GM21737 (cell line): ENCODE results near the gene NSF.
"Not testable (repeated sequence)": the region's sequence is repeated elsewhere in the genome, so short reads cannot be mapped to it uniquely, and the experiment has no call there.

Source experiments
- ATAC-seq: cut with Tn5 transposase; IDR thresholded peaks from one replicate; pipeline ENCODE4 v1.9.1; 2021; ENCODE audit warnings: mild to moderate bottlenecking, moderate library complexity; ENCODE audit not compliant: unreplicated experiment

NSF gene

DNA sequence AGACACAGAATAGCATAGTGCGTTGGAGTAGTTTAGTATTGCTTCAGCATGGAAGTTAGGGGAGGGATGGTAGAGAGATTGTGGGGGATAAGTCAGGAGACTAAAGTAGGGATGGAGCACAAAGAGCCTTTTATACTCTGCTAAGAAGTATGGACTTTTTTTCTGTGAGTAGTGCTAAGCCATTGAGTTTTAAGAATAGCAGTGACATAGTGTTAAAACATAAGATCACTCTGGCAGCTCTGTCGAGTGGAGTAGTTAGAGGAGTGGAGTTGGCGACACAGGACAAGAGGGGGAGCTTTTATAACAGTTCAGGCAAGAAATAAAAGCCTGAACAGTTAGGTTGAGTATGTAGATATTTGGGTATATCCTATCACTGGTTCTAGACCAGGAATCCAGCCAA, 106.1 kb downstream of the NSF start:
- ATAC-seq = not testable (repeated sequence)

DNA sequence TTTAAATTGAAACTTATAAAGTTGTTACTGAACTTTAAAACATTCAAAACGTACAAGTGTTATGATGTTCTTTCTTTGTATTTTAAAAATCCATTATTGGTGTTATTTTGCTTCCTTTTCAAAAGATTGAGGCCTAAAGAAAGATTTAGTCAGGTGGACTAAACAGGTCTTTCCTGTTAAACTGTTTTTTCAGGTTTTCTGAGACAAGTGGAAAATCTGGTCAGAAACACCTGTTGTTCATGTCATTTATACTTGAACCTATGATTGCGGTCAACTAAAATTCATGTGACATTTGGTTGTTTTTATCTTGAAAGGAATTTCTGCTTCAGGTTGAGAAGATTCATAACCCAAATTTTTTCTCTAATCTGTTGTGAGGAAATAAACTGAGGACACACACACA, 108.5 kb downstream of the NSF start:
- ATAC-seq = not testable (repeated sequence)

DNA sequence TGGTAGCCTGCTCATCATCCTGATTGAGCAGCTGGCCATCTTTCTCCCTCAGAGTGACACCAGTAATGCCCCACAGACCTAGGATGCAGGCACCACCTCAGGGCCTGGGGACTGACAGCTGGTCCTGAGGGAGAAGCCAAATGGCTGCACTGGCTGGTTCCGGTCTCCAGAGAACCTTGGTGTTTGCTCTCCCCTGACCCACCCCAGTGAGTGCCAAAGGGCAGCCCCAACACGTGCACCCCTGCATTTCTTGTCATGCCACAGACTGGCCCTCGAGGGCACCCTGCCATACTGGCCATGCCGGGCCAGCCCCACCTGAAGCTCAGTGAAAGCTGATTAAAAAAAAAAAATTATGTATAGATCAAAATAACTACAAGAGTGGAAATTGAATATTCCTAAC, 127.5 kb downstream of the NSF start:
- no peak for ATAC-seq

DNA sequence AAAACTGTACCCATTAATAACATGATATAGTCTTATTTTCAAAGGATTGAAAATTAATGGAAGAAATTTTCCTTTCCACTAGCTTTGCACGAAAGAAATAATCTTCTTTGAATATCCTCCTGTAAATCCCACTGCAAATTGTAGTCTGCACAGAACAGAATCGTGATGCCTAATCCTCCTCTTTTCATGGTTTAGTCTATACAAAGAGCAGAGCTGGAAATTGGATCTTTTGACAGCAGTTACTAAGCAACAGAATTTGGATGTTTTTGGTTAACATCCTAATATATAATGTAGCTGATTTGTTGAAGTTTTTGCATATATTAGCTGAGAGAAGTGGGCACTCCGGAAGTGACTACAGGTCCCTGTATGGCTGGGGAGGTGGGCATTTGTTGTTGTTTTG, 129.4 kb downstream of the NSF start:
- no peak for ATAC-seq

DNA sequence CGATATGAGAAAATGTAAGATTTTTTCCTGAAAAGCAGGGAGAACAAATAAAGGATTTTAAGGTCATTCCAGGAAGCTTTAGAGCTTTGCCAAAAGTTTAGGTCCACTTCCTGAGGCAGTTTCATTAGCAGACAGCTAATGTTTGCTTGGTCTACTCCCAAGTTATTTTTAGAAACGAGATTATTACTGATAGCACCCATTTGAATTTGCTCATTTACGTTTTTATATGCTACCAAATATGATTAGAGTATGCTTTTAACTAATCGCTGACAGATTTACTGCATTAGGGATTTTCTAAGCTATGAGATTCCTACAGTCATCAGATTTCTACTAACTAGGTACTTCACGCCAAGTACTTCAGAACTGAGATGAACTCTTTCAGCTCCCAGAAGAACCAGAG, 129.9 kb downstream of the NSF start:
- ATAC-seq = no peak

DNA sequence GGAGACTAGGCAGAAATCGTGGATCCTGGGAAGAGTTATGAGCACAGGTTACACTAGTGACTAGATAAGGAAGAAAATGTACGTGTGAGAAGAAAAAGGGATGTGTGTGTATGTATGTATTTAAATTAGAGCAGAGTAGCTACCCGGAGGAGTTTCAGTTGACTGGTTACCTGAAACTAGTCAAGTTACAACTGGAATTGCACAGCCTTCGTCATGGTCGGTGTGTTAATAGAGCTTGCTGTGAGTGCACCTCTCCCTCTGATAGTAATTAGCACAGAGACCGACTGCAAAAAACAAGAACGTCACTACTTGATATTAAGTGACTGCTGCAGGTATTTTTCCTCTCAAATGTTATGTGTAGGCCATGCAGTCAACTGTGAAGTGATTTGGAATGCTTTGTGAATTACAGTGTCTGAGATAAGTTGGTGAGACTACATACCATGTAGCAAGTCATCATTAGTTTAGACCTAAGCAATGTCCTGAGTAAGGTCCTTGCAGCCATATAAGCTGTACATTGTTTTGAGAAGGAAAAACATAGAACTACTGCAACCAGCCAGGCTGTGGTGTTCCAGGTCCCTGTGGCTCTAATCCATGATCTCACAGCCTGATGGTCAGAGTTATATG, 132.3 kb downstream of the NSF start:
- ATAC-seq = no peak

DNA sequence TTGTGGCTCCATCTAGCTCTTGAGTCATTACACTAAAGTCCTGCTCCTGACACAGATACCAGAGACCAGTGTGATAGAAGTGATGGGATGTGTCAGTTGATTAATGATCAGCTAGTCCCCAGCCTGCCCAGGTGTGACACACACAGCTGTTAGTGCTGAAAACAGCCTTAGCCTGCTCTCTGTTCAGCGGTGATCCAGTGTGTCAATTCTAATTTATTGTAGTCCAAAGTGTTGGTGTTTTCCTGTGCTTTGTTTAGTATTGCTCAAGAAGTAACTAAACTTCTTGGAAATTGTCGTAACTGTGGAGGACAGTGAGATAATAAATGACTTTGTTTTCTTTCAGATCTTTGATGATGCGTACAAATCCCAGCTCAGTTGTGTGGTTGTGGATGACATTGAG, 135.7 kb downstream of the NSF start:
- no peak for ATAC-seq

DNA sequence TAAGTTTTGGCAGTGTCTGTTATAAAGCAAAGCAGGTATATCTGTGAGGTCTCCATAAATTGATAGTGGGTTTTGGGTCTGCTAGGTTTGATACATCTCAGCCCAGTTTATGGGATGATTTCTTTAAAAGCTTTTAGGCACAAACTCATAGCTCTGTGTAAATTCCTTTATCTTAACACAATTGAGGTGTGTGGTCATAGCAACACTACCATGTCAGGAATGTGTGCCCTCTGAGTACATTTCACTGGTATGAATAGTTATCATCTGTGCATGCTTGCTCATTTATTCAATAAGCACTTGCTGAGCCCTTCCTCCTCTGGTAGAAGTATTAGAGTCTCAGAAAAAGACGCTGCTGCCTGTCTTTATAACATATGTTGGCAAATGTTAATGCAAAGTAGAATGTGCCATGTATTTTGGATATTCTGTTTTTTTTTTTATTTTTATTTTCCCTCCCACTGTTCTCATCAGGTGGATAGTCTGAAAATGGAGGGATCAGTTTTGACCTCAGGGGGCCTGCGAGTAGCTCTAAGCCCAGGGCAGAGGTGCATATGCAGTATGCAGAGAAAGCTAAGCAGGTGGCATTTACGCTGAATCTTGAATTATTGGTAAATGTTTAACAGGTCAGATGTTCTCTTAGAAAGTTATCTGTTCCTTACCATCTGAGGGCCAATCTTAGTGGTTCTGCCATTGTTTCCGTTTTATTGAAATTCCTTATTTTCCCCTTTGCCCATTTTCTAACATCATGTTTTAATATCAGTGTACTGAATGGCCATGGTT, 137.3 kb downstream of the NSF start:
- no peak for ATAC-seq

DNA sequence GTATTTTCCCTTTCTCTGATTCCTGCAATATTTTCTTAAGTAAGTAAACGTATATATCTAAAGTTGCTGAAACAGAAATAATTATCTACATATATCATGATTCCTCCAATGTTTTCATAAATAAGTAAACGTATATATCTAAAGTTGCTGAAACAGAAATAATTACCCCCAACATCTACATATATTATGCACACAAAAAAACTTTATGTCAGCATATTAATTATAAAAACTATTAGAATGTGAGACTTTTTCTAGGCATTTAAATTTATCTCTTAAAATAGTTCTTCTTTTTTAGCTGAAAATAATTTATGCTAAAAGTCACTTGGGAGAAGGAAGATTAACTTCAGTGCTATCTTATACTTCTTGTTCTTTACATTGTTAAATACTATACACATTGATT, 139.6 kb downstream of the NSF start:
- ATAC-seq = no peak

DNA sequence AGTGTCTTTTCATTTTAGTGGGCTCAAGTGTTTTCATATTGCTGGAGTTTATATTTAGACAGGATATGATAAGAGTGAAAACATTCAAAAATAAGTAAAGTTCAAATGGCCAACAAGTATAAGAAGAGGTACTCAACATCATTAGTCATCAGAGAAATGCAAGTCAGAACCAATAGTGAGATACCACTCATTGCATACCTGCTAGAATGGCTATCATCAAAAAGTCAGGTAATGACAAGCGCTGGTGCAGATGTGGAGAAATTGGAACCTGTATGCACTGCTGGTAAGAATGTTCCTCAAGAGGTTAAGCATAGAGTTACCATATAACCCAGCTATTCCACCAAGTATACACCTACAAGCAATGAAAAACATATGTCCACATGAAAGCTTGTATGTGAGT, 140.2 kb downstream of the NSF start:
- no peak for ATAC-seq

DNA sequence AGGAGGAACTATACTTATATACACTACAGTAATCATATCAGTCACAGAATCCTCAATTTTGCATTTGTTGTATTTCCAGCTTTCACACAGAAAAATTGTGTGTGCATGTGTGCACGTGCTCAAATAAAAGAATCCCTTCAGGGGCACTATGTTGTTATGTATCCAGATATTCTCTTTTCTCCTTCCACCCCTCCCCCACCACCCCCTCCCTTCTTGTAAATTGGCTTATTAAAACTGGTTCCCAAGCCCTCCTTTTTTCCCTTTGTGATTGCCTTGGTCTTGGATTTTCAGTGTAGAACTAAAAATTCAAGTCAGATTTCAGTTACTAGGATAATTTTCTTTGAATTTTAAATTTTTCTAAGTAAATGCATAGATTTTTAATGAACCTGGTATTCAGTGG, 141.7 kb downstream of the NSF start:
- no peak for ATAC-seq

DNA sequence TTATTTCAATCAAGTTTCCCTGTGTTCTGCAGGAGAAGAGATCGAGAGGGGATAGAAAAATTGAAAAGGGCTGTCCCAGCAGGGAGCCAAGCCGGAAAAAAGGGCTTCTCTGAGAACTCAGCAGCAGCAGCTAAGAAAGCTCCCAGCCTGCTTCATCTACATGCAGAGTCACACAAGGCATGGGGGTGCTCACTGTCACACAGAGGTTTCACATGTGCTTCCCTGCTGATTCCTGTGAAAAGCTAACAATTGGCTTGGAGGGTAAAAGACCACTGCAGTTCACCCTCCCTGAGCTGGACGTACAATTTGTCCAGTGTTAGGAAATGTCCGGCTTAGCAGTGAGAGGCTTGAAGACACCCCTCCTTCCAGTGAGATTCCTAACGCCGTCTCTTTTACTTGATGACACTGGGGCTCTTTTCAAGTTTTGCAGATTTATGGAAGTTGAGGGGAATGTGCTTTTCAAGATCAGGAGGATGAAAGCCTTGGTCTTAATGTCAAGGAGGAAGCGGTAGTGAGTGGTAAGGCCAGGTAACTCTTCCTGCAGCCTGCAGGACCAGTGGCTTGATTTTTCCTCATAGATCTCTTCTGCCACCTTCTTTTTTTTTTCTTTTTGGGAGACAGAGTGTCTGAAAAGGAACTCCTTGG, 142.4 kb downstream of the NSF start:
- ATAC-seq = no peak

DNA sequence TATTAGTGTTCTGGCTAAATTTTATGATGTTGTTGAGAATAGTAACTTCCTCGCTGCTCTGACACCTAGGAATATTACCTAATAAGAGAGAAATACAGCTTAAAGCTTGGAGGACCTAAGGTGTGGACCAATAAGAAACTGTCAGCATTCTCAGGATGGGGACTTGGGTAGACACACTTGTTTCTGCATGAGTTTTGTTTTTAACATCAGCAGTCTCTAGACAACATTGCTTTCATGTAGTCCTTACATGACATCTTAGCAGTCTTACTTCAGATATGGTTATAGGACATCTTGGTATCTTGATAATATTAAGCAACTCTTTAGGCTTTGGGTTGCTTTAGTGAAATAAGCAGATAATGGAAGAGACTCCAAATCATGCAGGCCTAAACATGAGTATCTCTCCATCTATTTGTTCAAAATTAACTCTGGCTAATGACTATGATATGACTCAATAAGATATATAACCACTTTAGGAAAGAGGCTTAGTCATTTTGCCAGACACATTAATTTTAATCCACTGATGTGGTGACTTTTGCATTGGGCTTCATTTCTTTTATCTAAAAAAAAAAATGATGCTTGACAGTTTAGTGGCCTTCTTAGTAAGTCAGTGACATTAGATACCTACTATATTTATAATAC, 143.5 kb downstream of the NSF start:
- ATAC-seq = no peak

DNA sequence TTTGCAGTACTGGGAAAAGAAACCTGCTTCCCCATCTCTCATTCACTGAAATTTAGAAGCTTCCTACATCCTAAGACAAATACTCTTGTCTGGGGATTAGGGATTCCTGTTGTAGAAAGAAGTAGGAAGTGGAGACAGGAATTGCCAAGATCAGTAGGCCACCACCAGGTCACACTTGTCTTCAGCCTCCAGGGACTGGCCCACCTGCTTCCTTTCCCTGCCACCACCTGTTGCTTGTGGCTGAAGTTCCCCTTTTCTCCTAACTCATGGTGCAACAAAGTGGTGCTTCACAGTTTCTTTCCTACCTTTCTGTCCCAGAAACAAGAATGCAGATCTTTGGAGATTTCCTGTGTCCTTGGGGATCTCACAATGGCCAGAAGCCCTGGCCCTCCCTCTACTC, 145.6 kb downstream of the NSF start:
- ATAC-seq = no peak

DNA sequence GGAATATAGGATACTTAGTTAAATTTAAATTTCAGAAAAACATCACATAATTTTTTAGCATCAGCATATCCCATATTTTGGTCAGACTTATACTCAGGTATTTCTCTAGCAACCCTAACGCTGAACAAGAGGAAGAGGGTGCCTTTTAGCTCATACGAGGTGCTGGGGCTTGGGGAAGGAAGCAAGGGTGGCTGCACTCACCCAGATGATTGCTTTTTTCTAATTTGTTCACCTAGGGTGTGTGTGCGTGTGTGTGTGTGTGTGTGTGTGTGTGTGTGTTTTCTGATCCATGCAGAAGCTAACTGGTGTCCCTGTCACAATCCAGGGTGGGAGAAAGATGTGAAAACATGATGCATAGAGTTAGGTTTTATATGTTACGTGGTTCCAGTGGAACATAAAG, 146.9 kb downstream of the NSF start:
- ATAC-seq = no peak

DNA sequence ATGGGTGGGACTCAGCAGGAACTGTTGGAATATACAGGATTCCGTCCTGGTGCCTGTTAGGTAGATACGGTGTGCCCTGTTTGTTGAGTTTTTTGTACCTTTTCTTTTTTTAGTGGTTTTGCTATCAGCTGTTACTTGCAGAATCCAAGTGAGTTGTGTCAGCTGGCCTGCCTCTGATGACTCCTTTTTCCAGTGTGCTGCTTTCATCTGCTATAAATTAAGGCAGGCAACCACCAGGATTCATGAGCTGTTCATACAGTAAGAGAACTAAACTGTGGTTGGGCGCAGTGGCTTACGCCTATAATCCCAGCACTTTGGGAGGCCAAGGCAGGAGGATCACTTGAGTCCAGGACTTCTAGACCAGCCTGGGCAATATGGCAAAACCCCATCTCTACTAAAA, 148.1 kb downstream of the NSF start:
- ATAC-seq = no peak

DNA sequence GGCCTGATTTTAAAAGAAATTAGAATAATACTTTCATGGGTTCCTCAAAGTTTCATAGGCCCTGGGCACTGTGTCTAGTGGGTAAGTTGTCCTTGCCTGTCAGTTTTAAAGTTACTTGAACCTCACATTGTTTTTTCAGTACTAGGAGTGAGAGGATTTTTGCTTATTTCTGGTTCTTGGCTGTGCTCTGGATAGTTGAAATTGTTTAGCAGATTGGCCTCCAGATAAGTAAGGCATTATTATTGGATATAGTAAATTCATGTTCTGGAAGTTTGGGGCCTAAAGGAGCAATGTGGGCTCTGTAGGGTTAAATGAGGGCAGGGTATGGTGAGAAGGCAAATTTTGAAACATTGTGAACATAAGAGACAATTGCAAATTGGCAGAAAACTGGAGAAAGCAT, 149.5 kb downstream of the NSF start:
- ATAC-seq = no peak

DNA sequence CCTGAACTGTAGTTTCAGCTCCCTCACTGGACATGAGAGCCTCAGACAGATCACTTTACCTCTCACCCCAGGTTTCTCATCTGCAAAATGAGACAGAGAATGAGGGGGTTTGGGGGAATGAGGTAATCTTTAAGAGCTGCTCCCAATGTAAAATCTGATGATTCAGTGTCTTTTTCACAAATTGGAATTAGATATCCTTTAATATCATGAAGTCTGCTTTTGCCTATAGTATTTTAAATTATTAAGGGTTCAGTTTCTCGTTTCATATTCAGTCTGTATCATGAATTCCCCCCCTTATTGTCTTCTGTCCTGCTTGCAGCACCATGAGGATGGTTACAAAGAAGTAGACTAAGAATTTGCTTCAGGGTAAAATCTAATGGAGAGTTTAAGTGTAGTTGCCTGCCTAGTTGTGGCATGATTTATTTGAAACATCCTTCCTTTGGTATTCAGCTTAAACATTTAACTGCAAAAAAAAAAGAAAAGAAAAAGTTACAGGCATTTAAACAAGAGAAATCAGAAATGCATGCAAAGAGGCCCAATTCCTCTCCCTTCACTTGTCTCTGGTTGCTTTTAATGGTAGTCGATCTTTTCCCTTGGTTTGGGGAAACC, 150.8 kb downstream of the NSF start:
- no peak for ATAC-seq

DNA sequence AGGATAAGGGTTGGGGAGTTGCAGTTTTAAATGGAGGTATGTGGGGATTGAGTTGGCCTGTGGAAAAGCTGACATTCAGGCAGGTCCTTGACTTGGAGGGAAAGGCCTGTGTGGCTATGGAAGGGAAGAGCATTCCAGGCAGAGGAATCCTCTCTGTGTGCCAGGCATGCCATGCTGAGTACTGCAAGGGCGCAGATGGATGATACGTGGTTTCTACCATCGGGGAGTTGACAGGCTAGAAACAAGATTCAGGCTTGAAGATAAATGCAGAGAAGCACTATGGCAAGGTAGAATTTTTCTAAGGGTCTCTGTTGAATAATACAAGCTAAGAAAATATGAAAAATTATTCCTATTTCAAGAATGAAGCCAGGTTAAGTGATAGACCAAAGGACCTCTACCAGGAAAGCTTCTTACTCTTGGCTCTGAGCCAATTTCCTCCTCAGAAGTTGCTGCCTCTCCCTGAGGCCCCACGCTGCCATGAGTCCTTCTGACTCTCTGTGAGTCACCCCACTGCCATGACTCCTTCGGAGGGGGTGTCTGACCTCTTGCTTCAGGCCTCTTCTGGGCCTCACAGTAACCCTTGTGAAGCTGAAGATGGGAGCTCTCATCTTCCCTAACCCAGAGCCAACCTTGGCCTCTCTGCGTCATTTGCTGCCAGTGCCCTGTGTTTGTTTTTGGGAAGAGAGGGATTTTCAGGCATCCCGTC, 152.2 kb downstream of the NSF start:
- ATAC-seq = no peak

DNA sequence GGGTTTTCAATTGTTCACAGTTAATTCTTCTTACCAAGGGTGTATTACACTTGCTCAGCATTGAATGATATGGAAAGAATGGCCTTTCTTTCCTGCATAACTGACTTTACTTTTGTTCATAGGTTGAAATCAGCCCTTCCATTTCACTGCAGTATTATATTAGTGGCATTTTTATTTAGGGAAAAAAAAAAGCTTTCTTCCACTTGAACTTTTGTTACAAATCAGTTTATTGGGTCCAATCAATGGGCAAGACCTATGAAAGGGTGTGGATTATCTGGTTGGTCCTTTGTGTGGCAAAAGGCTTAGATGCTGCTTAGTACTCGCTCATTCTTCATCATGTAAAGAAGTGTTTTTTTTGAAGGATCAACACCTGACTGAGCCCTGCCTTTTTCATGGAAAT, 154.0 kb downstream of the NSF start:
- ATAC-seq = no peak

DNA sequence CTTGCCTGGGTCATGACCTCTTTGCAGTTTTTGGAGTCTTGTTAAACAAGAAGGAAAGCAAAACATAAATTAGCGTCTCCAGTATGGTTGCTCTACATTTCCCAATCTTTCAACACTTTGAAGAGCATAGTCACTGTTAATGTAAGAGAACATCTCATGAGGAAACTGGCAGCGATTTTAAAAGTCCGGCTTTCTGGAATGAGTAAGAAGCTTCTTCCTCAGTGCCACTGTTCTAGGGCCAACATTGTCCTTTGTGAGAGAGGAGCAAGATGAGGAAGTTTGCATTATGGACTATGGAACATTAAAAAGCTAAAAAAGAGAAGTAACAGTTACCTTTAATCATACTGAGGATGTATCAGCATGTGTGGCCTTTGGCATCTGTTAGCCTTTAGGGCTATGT, 154.9 kb downstream of the NSF start:
- no peak for ATAC-seq
